NCI-H510A (cell line): Measurements from ENCODE around the gene APOBEC3F.
"Not testable (repeated sequence)": the region's sequence is repeated elsewhere in the genome, so short reads cannot be mapped to it uniquely, and the experiment has no call there.

Source experiments
- DNase-seq: peaks from one replicate; lab custom pipeline; 2025; lab: John Stamatoyannopoulos, UW

The APOBEC3F gene

DNA sequence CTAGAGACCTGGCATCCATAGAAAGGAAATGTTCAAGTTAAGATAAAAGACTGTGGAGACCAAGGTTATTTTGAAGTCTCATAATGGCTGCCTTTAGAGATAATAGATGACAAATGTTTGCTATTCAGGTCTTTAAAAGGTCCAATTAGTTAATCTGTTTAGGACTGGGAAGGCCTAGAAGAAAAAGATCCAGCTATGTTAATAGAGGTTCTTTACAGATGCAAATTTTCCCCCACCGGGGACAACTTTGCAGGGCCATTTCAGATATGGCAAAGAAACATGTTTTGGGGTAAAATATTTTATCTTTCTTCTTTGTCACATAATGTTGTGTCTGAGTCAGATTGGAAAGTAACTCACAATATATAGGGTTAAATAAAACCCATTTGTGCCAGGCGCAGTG lies 33.3 kb downstream of the APOBEC3F start:
- no peak for DNase-seq

DNA sequence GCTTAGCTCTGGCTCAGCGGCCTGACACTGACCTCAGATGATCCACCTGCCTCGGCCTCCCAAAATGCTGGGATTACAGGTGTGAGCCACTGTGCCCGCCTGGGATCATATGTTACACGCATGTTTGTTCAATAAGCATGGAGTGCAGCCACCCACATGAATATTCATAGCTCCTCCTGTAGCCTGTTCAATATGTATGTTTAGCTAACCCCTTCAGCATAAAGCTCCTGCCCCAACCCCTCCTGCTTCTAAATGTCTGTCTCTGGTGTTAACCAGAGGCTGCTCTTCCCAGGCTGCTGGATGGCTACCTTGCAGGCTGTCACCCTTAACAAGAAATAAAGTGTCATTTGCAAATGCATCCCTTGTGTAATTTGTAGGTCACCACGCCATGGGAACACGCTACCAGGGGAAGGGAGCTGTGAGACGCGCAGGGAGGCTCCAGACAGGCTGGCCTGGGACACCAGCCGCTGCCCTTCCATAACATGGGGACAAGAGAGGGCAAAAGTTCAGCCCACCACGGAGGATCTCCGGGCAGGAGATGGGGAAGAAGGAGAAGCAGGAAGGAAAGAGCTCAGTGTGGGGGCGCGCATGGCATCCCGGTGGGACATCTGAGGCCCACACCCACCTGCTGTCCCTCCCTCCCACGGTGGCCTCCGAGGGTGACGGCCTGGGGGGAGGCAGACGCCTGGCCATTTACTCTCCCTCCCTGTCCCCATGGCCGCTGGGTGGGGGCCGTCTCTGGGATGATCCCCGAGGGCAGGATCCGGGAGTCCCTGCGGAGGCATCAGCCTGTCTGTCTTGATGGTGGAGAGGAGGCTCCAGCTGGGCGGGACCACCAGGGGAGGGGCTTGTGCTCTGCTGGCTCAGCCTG lies 35.7 kb downstream of the APOBEC3F start:
- DNase-seq = not testable (repeated sequence)

DNA sequence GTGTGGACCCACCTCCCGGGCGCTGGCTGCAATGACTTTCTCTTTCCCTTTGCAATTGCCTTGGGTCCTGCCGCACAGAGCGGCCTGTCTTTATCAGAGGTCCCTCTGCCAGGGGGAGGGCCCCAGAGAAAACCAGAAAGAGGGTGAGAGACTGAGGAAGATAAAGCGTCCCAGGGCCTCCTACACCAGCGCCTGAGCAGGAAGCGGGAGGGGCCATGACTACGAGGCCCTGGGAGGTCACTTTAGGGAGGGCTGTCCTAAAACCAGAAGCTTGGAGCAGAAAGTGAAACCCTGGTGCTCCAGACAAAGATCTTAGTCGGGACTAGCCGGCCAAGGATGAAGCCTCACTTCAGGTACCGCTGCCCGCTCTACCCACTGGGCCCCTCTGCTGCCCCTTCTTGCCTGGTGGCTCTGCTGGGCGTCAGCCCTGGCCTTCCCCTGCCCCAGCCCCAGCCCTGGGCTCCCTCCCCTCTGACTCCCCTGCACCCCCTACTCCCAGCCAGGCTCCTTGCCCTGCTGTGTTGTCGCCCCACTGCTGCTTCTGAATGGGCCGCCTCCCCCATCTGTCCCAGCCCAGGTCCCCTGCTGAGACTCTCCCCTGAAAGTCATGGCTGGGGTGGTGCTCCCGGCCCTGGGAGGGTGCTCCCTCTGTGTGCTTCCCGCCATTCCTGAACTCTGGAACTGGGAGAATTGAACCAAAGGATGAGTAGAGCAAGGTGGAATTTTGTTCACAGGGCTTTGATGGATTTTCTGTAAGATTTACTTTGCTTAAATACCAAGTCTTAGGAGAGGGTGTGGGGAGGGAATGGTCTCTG lies 36.6 kb downstream of the APOBEC3F start, which contains the start of gene APOBEC3G:
Gene APOBEC3G (plus strand): TSS at position 250 of the 815 bp plus-strand sequence. CDS start 87 bp downstream, at position 337.
- not testable (repeated sequence) for DNase-seq

DNA sequence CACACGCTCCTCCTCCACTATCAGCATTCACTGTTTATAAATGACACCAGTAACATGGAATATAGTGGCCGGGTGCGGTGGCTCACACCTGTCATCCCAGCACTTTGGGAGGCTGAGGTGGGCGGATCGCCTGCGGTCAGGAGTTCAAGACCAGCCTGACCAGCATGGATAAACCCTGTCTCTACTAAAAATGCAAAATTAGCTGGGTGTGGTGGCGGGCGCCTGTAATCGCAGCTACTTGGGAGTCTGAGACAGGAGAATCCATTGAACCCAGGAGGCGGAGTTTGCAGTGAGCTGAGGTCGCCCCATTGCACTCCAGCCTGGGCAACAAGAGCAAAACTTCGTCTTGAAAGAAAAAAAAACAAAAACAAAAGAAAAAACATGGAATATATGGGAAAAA lies 37.2 kb downstream of the APOBEC3F start:
- DNase-seq = not testable (repeated sequence)

DNA sequence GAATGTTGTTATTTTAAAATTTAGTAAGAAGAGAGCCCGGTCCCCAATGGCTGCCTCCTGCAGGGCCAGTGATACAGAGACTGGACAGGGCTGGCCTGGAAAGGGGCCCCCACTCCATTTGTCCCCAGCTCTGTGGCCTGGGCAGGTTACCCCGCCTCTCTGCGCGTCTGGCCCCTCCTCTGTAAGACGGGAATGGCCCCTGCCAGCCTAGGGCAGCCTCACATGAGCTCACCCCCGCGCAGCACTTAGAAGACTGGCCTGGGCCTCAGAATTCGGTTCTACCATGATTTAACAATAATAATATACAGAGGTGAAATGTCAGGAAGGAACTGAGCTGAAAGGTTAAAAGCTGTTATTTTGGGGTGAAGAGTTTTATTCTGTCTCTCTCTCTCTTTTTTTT lies 37.7 kb downstream of the APOBEC3F start:
- no peak for DNase-seq

DNA sequence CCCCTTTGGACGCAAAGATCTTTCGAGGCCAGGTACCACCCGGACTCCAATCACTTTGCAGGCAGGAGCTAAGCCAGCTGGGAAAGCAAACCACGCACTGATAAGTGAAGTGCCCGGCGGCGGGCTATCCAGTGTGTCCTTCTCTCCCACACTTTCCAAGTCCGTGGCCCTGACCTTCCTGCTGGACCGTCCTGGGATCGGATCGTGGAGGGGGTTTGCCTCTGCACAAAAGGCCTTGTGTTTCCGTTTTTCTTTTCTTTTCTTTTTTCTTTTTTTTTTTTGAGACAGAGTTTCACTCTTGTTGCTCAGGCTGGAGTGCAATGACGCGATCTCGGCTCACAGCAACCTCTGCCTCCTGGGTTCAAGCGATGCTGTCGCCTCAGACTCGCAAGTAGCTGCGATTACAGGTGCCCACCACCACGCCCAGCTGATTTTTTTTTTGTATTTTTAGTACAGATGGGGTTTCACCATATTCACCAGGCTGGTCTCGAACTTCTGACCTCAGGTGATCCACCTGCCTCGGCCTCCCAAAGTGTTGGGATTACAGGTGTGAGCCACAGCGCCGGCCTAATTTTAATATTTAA lies 38.5 kb downstream of the APOBEC3F start:
- DNase-seq = not testable (repeated sequence)

DNA sequence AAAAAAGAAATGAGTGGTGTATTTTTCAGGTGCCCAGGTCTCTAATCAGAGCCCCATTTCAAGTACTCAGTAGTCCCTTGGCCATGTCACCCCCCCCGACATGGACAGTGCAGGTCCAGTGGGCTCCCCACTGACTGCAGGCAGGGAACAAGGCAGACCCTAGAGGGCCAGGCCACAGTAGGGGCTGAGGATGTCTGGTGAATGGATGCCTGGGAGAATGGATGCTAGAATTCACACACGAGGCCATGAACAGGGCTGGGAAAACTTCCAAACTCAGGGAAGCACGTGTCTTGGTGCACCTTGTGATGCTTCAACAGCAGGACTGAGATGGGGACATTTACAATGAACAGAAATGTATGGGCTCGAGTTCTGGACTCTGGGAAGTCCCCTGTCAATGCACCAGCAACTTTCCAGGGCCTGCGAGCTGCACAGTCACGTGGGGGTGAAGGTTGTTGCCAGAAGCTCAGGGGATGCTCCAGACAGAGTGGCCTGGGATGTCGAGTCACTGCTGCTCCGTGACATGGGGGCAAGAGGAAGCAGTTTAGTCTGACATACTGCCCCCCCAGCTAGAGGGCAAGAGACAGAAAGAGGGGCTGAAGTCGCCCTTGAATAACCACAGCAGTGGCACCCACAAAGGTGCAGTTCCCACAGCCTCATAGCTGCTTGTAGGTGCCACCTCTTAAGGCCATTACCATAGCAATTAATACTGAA lies 39.5 kb downstream of the APOBEC3F start:
- DNase-seq = no peak

DNA sequence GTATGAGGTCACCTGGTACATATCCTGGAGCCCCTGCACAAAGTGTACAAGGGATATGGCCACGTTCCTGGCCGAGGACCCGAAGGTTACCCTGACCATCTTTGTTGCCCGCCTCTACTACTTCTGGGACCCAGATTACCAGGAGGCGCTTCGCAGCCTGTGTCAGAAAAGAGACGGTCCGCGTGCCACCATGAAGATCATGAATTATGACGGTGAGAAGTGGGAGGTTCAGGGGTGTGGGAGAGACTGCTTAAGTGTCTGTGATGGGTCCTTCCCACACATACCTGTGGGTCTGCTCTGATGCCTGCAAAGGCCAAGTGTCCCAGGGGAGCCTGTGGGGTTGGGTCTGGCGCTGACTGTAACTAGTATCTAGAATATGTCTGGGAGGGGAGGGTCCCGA lies 40.4 kb downstream of the APOBEC3F start:
- no peak for DNase-seq

DNA sequence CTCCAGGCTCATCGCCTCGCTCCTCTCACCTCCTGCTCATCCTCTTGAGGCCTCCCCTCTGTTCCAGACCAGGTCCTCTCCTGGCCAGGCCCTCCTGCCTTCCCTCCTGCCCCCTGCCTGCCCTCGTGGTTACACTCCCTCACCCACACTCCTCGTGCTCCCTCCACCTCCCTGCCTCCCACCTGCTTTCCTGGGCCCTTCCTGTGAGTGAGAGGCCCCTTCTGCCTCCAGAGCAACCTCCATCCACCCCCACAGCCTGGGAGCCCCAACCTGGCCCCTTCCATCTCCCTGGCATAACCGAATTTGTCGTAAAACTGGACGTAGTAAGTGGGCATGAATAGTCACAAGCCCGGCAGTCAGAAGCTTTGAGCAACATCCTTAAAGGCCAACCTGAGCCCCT lies 40.9 kb downstream of the APOBEC3F start:
- no peak for DNase-seq

DNA sequence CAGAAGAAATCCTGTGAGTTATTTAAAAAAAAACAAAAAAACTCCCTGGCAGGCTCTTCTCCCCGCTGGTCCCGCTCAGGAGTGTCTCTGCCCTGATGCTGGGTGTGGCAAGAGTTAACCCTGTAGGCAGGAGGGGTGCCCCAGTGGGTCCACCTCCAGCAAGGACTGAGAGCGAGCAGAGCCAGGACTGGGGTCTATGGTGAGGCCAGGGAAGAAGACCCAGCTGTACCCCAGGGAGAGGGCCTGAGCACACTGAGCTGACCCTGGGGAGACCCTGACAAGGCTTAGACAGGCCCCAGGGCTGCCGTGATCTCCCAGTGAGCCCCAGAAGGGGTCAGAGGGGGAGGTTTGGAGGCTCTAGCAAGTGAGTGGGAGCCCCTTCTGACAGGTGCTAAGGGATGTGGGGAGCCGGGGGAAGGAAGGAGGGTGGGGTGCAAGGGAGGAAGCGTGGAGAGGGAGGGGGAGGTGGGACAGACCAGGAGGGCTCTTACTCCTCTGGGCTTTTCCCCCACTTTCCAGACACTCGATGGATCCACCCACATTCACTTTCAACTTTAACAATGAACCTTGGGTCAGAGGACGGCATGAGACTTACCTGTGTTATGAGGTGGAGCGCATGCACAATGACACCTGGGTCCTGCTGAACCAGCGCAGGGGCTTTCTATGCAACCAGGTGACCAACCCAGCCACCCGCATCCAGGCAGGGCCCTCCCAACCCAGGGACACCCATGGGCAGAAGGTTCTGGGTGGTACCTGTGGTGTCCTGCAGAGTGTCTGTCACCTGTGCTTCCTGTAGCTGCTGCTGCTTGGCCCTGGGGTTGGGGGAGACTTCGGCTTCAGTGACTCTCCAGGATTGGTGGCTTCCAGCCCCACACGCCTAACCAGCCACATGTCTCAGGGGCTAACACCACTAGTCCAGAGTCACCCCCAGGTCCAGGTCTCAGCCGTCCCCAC lies 42.8 kb downstream of the APOBEC3F start:
- no peak for DNase-seq

DNA sequence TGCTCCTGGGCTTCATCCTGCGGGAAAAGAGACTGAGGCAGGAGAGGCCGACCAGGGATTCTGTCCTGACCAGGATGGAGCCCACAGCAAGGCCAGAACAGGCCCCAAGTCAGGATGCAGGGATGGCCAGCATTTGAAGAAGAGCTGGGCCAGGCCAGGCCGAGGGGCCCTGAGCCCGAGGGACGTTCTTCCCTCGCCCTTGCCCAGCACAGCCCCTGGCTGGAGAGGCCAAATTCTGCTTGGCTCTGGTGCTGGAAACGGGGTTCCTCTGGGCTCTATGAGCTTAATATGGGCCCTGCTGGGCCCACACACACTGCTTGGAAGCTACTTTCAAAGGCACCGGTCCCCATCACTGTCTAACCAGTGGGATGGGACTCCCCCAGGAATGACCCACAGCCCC lies 44.0 kb downstream of the APOBEC3F start:
- DNase-seq = no peak

DNA sequence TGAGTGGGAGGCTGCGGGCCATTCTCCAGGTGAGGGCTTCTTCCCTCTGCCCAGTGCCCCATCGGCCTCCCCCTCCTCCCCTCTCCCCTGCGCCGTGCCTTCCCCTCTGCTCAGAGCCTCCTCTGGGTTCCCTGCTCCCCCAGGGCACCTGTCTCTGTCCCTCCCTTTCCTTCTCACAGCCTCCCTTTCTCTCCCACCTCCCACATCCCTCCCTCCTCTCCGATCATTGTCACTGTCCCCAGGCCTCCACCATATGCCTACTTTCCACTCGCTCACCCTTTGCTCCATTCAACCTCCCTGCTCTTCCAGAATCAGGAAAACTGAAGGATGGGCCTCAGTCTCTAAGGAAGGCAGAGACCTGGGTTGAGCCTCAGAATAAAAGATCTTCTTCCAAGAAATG lies 46.4 kb downstream of the APOBEC3F start:
- DNase-seq = no peak

DNA sequence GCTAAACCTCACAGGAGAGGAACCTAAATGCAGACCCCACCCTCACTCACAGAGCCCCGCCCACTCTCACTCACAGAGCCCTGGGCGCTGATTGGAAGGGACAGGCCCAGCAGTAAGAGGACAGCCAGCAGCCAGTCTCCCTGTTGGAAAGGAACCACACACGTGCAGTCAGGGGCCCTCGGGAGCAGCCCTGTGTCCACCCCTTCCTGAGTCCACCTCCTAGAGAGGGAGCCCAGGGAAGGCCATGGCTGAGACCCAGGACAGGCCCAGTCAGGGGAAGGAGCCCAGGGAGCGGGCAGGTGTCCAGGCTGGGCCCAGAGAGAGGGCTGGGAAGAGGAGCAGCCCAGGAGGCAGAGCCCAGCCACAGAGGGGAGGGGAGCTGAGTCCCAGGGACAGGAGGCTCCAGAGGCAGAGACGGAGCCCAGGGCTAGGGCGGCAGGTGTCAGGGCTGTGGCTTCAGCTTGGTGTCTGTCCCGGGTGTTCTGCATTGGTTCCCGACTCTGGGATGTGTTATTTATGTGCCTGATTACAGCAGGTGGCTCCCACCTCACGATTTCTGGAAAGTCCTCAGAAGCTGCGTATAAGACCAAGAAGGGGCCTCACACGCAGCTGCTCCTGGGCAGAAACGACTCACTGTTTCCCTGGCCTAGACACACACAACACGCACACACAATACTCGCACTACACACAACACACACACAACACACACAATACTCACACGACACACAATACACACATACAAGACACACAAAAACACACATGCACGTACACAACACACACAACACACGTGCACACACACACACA lies 47.4 kb downstream of the APOBEC3F start:
- no peak for DNase-seq

DNA sequence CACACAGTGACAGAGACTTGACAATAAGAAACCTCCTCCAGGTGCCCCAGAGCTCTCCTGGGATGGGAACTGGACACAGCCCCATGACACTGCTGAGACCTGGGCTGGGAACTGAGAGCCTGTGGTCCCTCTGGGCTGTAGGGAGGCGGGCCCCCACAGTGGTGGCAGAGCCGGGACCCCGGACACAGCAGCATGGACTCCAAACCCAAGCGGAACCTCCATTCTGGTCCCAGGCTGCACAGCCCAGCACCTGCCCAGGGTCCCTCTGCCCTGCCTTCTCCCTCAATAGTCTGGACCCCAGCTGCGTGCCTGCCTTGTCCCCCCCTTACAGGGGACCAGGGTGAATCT lies 48.0 kb downstream of the APOBEC3F start:
- no peak for DNase-seq

DNA sequence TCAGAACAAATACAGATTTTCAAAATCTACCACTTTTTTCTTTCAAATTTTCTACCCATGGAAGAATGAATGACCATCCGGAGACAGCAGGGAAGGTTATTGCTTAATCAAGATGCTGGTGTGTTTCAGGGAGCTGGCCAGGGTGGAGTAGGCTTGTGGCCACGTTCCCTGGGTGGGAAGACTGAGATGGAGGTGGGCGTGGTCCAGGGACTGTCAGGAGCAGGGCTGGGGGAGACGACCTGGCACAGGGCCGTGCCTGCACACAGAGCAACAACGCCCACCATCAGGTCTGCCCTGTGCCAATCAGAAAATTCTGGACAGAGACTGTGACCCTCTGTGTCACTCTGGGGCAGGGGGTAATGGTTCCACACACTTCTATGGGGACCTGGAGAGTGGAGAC lies 49.3 kb downstream of the APOBEC3F start:
- no peak for DNase-seq

DNA sequence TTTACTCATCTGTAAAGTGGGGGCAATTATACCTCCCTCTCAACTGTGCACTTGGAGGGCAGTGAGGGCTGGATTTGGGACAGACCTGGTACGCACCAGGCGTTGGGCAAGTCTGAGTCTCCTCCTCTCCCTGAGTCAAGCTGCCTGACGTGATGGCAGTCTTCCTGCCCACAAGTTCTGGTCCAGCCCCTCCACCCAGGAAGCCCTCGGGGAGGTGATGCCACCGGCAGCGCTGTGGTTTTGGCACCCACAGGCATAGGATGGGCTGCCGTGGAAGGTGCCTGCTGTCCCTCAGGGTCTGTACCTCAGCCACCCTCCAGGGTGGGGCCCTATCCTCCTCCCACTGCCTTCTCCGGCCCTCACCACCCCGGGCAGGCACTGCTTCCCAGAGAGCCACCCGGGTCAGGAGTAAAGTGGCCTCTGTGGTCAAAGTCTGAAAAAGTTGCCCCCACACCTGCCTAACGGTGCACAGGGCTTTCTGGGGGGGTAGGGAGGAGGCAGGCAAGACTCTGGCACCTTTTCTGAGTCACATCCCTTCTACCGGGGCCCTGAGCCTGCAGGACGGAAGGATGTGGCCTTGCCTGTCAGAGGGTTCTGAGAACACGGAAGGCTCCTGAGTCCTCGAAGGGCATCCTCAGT lies 49.9 kb downstream of the APOBEC3F start:
- DNase-seq = no peak

DNA sequence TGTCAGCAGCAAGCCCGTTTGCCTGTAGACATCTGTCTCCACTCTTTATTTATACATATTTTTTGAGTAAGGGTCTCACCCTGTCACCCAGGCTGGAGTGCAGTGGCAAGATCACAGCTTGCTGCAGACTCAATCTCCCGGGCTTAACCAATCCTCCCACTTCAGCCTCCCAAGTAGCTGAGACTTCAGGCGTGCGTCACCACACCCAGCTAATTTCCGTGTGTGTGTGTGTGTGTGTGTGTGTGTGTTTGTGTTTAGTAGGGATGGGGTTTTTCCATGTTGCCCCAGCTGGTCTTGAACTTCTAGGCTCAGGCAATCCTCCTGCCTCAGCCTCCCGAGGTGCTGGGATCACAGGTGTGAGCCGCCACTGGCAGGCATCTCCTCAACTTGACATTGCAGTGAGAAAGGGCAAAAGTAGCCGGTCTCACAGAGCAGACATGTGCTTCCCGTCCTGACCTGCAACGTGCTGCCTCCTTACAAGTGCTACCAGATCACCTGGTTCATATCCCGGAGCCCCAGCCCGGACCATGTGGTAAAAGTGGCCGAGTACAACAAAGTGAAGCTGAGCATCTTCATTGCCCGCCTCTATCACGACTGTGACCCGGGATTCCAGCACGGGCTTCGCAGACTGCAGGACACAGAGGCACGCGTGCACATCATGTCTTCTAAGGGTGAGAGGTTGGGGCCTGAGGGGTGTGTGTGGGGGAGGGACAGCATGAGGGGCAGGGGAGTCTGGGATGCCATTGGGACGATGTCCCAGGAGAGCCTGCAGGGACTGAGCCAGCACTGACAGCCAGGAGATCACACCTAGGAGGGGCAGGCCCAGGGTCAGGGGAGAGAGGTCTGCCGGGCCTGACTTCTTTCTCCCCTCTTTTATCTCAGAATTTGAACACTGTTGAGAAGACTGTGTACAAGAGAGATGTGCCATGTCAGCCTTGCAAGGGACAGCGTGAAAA lies 50.7 kb downstream of the APOBEC3F start:
- DNase-seq = no peak

DNA sequence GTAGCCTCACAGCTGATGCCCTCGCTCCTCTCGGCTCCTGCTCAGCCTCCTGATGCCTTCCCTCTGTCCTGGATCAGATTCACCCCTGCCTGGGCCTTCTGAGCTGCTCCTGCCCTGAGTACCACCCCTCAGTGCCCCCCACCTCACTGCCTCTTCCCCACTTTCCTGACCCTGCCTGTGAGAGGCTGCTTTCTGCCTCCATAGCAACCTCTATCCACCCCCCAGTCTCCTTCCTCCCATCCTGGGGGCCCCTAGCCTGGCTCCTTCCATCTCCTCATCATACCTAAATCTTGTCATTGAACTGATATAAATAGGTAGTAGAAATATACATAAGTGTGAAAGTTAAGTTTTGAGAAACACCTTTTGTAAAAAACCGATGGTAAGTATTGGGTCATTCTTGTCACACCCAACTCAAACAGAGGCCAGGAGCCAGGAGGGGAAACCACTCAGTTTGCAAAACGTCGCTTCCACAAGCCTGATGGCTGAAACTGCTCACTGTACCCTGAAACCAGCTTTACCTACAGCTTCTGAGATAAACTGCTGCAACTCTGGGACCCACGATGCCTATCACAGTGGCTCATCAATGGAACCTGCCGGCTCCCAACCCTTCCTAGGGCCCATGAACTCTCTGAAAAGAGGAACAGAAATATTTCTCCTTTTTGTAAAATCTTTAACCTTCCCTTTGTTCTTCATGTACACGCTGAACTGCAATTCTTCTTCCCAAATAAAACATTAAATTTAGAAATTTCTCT lies 51.6 kb downstream of the APOBEC3F start:
- DNase-seq = no peak
